Neural progenitor cell (in vitro differentiated cells): ENCODE measurements around the gene CATSPERZ.

ENCODE experiments used
- CTCF ChIP-seq: fragments of 200-600 bp; sonication (generic); IDR thresholded peaks from 2 replicates; pipeline ENCODE4 v1.5.1; 2017; ENCODE audit warnings: antibody characterized with exemption, mild to moderate bottlenecking
- EZH2 ChIP-seq: fragments of 200-600 bp; sonication (generic); IDR thresholded peaks from 2 replicates; pipeline ENCODE4 v1.6.1; 2017; ENCODE audit warnings: antibody characterized with exemption, mild to moderate bottlenecking, moderate library complexity
- EZH2phosphoT487 ChIP-seq: fragments of 200-600 bp; sonication (generic); IDR thresholded peaks from 2 replicates; pipeline ENCODE4 v1.6.1; 2017; ENCODE audit warnings: antibody characterized with exemption

- no peak for TF ChIP-seq CTCF
- no peak for TF ChIP-seq EZH2phosphoT487
- no peak for TF ChIP-seq EZH2
Measured at GRCh38 chr11:64287676-64288352, 12.3 kb upstream of the CATSPERZ start.
